Mononuclear cell (primary cell): ENCODE results near the gene MYRF. TPM values are rescaled to one million over a fixed set of nuclear protein-coding genes. Genes with fewer than 3 reads are reported as not detected.

Experiments used
- H3K27me3 ChIP-seq: 2 replicates; pipeline ENCODE4 v1.6.0; 2011; ENCODE audit warnings: low read length, control low read depth; ENCODE audit not compliant: insufficient read depth
- H3K4me1 ChIP-seq: 2 replicates; pipeline ENCODE4 v1.5.1; 2011; ENCODE audit warnings: mild to moderate bottlenecking, low read length, control low read depth; ENCODE audit not compliant: insufficient read depth
- H3K4me3 ChIP-seq: 2 replicates; pipeline ENCODE4 v1.5.1; 2011; ENCODE audit warnings: mild to moderate bottlenecking, low read length, moderate library complexity
- H3K9me3 ChIP-seq: 2 replicates; pipeline ENCODE4 v1.5.1; 2011; ENCODE audit warnings: low read depth, mild to moderate bottlenecking, control low read depth, low read length
- total RNA-seq: library from RNA; depleted of rRNA; stranded (reverse); fragments of >200 nt; gene quantifications from one replicate; pipeline ENCODE4 v1.2.3, GENCODE V29; 2012

Gene MYRF
- total RNA-seq, 1 donor: 0.31 TPM

DNA sequence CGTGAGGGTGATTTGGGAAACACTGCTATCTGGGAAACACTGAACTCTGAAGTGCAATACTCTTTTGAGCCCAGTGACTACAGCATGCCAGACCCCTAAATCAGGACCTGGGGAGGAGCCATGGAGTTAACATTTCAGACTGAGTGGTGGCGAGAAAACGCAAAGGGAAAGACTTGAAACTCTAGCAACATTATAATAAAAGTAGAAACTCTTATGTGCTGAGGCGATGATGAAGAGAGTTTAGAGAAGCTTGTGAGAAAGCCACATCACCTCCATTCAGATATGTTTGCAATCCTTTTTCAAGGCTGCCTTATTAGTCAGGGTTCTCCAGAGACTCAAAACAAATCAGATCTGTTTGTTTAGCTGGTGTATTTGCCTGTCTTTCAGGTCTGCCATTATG, 42.1 kb downstream of the MYRF start:
- no peaks in the 10 kb centered on the region for H3K27me3 ChIP-seq
- H3K9me3 ChIP-seq: no peaks in the 10 kb centered on the region
- H3K4me3 ChIP-seq: no peak overlapping the region
- H3K4me1 ChIP-seq: peaks cover 23% of the 10 kb centered on the region

DNA sequence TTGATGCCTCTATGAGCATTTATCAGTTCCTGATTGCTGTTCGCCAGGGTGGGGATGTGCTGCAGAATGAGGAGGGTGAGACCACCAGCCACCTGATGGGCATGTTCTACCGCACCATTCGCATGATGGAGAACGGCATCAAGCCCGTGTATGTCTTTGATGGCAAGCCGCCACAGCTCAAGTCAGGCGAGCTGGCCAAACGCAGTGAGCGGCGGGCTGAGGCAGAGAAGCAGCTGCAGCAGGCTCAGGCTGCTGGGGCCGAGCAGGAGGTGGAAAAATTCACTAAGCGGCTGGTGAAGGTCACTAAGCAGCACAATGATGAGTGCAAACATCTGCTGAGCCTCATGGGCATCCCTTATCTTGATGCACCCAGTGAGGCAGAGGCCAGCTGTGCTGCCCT, 43.0 kb downstream of the MYRF start:
- Histone ChIP-seq H3K4me3 (no peak overlapping the region), H3K9me3 (no peaks in the 10 kb centered on the region), H3K4me1 (peaks cover 23% of the 10 kb centered on the region), H3K27me3 (no peaks in the 10 kb centered on the region)

DNA sequence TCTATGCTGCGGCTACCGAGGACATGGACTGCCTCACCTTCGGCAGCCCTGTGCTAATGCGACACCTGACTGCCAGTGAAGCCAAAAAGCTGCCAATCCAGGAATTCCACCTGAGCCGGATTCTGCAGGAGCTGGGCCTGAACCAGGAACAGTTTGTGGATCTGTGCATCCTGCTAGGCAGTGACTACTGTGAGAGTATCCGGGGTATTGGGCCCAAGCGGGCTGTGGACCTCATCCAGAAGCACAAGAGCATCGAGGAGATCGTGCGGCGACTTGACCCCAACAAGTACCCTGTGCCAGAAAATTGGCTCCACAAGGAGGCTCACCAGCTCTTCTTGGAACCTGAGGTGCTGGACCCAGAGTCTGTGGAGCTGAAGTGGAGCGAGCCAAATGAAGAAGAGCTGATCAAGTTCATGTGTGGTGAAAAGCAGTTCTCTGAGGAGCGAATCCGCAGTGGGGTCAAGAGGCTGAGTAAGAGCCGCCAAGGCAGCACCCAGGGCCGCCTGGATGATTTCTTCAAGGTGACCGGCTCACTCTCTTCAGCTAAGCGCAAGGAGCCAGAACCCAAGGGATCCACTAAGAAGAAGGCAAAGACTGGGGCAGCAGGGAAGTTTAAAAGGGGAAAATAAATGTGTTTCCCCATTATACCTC, 43.6 kb downstream of the MYRF start:
- Histone ChIP-seq H3K4me1 (peaks cover 23% of the 10 kb centered on the region), H3K27me3 (no peaks in the 10 kb centered on the region), H3K4me3 (no peak overlapping the region), H3K9me3 (no peaks in the 10 kb centered on the region)

DNA sequence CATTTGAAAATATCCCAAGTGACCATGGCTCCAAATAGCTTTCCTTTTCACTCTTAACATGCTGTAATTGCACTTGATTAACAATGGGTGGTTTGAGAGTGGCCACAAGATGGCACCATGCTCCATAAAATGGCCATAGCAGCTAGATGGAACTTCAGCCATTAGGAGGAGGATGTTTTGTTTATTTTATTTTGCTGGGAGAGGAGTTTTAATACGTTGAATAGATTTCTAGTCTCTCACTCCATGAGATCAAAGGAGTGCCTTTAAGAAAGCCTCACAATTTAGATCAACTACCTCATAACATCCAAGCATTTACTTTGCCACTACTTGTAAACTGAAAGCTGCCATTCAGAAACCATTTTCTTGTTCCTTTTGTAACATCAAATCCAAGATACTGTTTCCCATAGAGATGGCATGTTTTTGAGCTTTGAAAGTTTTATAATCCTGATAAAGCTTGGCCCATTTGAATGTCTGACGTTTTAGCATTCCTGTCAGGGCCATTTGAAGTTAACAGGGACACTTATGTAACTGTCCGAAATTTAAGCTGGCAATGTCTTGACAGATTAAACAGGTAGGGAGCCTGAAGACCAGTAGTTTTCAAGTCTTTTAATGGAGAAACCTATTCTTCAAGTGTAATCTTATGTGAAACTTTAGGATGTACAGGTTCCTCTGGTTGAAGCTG, 45.0 kb downstream of the MYRF start:
- Histone ChIP-seq H3K4me3 (no peak overlapping the region), H3K27me3 (no peaks in the 10 kb centered on the region), H3K4me1 (peaks cover 12% of the 10 kb centered on the region), H3K9me3 (no peaks in the 10 kb centered on the region)

DNA sequence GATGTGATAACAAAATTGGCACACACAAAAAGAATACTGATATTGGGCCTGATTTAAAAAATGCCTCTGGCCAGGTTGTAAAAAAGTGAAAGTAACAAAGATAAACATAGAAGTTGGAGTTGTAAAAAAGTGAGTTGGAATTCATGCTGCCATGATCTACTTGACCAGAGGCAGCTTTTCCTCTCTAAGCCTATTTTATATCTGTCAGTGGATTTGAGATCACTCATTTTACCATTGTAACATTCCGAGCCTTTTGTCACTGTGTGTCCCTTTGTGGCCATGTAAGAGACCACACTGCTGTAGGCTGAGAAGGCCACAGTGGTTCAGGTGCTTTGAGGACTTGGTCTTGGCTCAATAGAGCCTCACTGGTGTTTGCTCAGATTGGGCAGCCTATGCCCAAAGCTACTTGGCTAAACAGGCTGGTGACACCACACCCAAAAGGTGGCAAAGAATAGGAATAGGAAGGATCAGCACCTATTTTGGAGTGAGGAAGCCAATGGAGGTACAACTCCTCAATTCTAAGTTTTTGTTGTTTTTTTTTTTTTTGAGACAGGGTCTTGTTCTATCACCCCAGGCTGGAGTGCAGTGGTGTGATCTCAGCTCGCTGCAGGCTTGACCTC, 47.3 kb downstream of the MYRF start:
- no peak overlapping the region for H3K4me3 ChIP-seq
- no peaks in the 10 kb centered on the region for H3K27me3 ChIP-seq
- H3K4me1 ChIP-seq: no peaks in the 10 kb centered on the region
- no peaks in the 10 kb centered on the region for H3K9me3 ChIP-seq

DNA sequence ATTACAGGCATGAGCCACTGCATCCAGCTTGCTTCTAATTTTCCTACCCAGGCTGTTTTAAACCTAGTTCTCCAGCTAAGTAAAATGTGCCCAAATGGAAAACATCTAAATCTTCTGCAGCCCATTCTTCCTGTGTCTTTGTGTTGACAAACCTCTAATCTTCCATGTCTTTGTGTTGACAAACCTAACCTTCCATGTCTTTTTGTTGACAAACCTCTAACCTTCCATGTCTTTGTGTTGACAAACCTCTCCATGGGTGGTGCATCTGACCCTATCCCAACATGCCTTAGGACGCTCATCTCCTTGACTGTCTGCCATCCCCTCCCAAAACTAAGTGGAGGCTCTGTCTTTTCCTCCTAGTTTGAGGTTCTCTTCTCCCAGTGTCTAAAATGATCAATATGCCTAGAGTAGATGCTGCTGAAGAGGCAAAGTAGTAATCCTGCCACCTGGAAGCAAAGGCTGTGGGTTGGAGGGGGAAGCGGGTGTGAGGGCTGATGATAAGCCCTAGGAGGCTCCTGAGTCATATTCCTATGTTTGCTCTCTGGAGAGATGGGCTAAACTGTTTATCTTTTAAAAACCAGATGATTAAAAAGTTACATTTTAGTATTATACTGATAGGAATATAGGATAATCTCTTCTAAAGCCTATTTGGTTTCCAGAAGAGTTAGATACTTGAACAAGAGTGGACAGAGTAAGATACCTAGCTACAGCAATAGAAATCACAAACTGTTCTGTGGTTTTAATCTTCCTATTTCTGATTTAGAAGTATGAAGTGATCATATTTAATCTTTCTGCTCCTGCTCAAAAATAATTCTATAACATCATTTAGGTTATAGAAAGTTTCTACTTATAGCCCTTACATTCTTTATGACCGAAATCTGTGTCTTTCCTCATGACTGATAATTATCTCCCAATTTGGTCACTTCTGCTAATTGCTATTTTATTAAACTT, 48.2 kb downstream of the MYRF start:
- H3K9me3 ChIP-seq: no peaks in the 10 kb centered on the region

DNA sequence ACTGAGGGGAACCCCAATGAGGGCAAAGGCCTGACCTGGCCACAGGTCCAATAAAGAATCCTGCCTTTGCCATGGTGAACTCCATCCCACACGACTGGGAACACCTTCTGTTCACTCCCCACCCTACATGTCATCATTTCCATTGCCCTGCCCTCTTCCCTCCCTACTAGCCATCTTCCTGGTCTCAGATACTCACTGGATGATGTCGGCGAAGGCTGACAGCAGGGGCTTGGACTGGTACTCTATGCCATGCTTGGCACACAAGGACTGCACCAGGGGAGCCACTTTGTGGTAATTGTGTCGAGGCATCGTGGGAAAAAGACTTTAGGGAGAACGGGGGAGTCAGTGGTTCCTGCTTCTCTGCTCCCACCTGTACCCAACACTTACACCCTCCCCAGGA, 50.2 kb downstream of the MYRF start:
- H3K4me3 ChIP-seq: no peak overlapping the region
- H3K4me1 ChIP-seq: no peaks in the 10 kb centered on the region
- no peaks in the 10 kb centered on the region for H3K9me3 ChIP-seq
- H3K27me3 ChIP-seq: no peaks in the 10 kb centered on the region

More for the DNA sequence above, 48.2 kb downstream of the MYRF start:
- H3K4me3 ChIP-seq: no peak overlapping the region
- H3K4me1 ChIP-seq: no peaks in the 10 kb centered on the region
- H3K27me3 ChIP-seq: no peaks in the 10 kb centered on the region

DNA sequence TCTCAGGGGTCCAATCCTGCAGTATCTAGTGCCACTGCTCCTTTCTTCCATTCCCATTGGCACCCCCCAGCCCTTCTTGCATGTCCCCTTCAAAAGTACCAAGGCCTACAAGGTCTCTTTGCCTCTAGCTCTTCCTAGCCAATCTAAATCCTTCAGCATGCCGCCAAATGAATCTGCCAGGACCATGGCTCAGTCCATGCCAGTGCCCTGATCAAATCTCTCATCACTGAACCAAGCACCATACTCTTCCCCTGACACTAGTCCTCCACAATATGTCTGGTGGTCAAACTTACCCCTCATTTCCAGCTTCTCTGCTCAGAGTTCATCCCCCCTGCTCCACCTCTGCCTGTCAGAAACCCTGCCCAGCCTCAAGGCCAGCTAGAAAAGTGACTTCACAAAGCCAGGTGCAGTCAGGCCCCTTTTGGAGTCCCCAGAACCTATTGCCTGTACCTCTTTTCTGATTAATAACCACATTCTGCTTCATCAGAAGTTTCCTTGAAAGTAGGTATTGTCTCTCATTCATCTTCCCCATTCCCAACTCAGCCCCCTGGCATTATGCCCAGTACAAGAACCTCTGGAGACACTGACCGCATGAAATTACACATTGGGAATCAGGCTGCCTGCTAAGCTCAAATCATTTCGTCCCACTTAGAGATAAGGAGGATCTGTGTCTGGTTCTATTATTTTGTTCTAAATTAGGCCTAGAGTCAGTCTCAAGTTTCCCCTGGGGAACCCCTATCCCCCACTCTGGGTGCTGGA, 51.6 kb downstream of the MYRF start:
- Histone ChIP-seq H3K9me3 (no peaks in the 10 kb centered on the region), H3K4me3 (no peak overlapping the region), H3K4me1 (no peaks in the 10 kb centered on the region), H3K27me3 (no peaks in the 10 kb centered on the region)

DNA sequence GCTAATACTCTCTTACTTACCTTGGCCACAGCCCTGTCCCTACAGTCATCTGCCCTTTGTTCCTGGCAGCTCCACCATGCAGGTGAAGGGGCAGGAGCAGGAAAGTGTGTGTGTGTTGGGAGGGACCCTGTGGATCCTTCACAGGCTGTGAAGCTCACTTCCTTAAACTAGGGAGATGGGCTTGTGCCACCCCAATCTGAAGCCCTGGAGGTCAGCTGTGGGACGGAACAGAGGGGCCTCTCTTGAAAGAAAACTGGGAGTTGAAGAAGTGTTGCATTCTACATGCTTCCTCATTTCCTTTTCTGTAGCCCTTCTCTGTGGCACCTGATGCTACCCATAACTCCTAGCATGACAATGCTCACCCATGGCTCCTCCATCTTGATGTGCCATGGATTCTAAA, 52.7 kb downstream of the MYRF start:
- Histone ChIP-seq H3K27me3 (no peaks in the 10 kb centered on the region), H3K4me1 (no peaks in the 10 kb centered on the region), H3K4me3 (no peak overlapping the region), H3K9me3 (no peaks in the 10 kb centered on the region)

DNA sequence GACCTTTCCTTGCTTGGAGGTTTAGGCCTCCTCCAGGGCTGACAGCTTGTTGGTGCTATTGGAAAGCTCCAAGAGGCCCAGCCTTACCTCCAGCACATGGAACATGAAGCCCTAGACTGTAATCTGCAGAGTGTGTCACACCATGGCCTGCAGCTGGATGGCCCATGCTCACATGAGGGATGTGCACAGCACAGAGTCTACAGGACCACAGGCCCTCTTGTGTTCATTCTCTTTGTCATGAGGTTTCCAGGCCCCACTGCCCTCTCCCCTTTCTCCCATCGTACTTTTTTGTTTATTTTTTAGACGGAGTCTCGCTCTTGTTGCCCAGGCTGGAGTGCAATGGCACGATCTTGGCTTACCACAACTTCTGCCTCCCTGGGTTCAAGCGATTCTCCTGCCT, 54.3 kb downstream of the MYRF start:
- Histone ChIP-seq H3K9me3 (no peaks in the 10 kb centered on the region), H3K4me1 (no peaks in the 10 kb centered on the region), H3K4me3 (no peak overlapping the region), H3K27me3 (no peaks in the 10 kb centered on the region)

DNA sequence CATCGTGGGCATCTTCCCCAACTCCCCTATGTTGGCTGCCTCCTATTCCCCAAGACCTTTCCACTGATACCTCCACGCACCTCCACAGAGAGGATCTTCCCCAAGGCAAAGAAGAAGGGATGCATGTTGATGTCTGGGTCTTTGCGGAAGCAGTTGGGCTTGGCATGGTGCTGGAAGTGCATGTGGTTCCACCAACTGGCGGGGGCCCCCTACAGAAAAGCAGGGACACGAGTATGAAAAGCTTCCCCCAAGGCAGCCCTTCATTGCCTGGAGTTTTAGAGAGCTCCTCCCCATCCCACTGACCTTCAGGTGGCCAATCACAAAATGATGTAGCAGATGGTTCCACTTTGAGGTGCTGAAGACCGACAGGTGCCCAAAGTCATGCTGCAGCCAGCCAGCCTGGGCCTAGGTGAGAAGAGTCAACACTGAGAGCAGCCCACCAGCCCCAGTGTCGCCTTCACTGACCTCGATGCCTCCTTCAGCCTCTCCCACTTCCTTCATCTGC, 58.3 kb downstream of the MYRF start:
- Histone ChIP-seq H3K4me3 (no peak overlapping the region), H3K27me3 (no peaks in the 10 kb centered on the region), H3K9me3 (no peaks in the 10 kb centered on the region), H3K4me1 (peaks cover 13% of the 10 kb centered on the region)

DNA sequence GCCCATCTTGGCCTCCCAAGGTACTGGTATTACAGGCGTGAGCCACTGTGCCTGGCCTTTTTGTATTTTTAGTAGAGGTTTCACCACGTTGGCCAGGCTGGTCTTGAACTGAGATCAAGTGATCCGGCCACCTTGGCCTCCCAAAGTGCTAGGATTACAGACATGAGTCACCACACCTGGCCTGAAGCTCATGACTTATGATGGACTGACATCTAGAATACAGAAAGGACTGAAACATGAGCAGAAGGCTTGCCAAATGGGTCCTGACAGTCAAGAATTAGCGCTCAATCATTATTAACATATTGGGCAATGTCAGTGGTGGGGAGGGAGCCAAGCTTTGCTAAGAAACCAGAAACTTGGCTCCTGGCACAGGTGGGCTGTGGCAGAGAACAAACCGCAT, 59.4 kb downstream of the MYRF start:
- Histone ChIP-seq H3K9me3 (no peaks in the 10 kb centered on the region), H3K4me1 (peaks cover 23% of the 10 kb centered on the region), H3K27me3 (no peaks in the 10 kb centered on the region), H3K4me3 (no peak overlapping the region)

DNA sequence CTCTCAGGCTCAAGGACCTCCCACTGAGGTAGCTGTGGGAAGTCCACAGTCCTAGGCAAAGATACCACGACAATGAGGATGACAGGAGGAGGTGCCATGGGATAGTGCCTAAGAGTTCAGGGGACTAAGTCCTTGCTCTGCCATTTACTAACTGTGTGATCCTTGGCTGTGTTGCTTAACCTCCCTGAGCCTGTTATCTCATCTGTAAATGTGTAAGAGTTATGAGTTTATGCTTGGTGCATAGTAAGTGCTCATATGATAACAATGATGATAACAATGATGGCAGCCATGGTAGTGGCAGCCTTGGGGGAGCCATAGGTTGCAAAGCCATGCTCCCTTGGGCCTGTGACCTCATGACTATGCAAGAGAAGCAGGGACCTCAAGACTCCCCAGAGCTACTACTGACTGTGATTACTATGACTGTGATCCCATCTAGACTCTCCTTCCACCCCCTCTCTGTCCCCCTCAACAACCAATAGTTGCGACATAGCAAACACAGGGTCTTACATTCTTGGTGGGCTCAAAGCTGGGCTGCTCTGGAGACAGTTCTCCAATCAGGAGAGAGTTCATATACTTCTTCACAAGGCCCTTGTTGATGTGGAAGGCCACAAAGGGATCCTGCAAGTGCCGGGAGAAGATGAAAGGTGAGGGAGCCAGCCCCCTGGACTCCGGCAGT, 60.4 kb downstream of the MYRF start:
- no peak overlapping the region for H3K4me3 ChIP-seq
- H3K27me3 ChIP-seq: peaks cover 3% of the 10 kb centered on the region
- peaks cover 29% of the 10 kb centered on the region for H3K4me1 ChIP-seq
- no peaks in the 10 kb centered on the region for H3K9me3 ChIP-seq
